ENCODE results near the gene MAPK8. TPM values are rescaled to one million over a fixed set of nuclear protein-coding genes. Genes with fewer than 3 reads are reported as not detected.

MAPK8 gene
- total and polyA plus RNA-seq, 2 of the 4 experiments (the other 2 are of a cell fraction) = 41.5 to 54.7 TPM

DNA sequence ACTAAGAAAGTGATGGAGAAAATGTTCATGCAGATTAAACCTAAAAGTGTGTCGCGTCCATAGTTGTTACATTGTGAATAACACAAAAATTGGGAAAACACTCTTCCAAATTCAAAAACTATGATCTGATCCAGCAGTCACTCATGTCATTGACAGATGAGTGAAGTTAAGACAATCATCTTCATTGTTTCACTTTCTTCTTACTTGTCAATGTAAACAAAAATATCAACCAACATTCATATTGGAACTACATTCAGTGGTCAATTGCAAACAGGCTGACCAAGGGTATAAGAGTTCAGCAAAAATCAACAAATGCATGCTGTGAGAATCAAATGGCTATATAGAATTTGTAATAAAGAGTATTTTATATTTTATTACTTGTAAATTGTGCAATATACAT lies 33.8 kb upstream of the MAPK8 start:
- dilution Hi-C loops (cut with HindIII; ENCODE audit: low sequenced_read_pairs, unreplicated experiment) (no loop called here), in situ Hi-C loops (cut with MboI; ENCODE audit: low sequenced_read_pairs) (no loop called here), intact Hi-C loops (cut with micrococcal nuclease) (loop anchor here (2.0 kb wide), 1 partner anchor 54 kb away; no protein-coding TSS in a partner anchor)
- DNase-seq (no peak), ATAC-seq (ENCODE audit: low read depth) (no peak)
- Histone ChIP-seq H3K4me3 (ENCODE audit: insufficient read depth, low read depth, low read length) (no peak overlapping the region), H3K56ac (ENCODE audit: extremely low read depth, insufficient read depth, low read length) (no peak overlapping the region), H4K91ac (ENCODE audit: insufficient read depth, low read depth, low read length) (no peak overlapping the region), H3K9me1 (ENCODE audit: insufficient read depth, low read length) (no peaks in the 10 kb centered on the region), H3K36me3 (ENCODE audit: control insufficient read depth, insufficient read depth, low read length) (no peaks in the 10 kb centered on the region), H2AK5ac (ENCODE audit: low read depth, low read length) (no peak overlapping the region), H2BK120ac (ENCODE audit: low read depth, low read length) (no peak overlapping the region), H3K14ac (replicated peaks; ENCODE audit: low read depth, low read length) (no peak overlapping the region), H3K9me3 (ENCODE audit: control insufficient read depth, insufficient read depth, low read length) (no peaks in the 10 kb centered on the region), H3K27me3 (ENCODE audit: control insufficient read depth, insufficient read depth, low read length) (peaks cover 34% of the 10 kb centered on the region), H3K4ac (ENCODE audit: low read depth, low read length) (no peak overlapping the region), H4K5ac (ENCODE audit: low read depth, low read length) (no peak overlapping the region), H3K23ac (ENCODE audit: low read depth, low read length) (no peak overlapping the region), H3K18ac (ENCODE audit: low read depth, low read length) (no peak overlapping the region), H3K4me2 (ENCODE audit: low read depth, low read length) (no peak overlapping the region), H4K20me1 (ENCODE audit: insufficient read depth, low read length) (no peaks in the 10 kb centered on the region), H3K9ac (ENCODE audit: low read depth, low read length) (no peak overlapping the region), H2AK9ac (replicated peaks; ENCODE audit: low read depth, low read length, poor library complexity) (no peak overlapping the region), H3K79me1 (ENCODE audit: low read depth in 1 of 2, low read length in 2 of 2) (no peaks in the 10 kb centered on the region), H2BK20ac (ENCODE audit: low read depth, low read length) (no peak overlapping the region), H2BK5ac (ENCODE audit: low read depth, low read length, poor library complexity, severe bottlenecking) (no peak overlapping the region), H4K8ac (ENCODE audit: low read depth in 2 of 2, low read length in 2 of 2) (no peak overlapping the region), H3K4me1 (ENCODE audit: control insufficient read depth, insufficient read depth, low read length) (no peaks in the 10 kb centered on the region), H3K27ac (ENCODE audit: insufficient read depth, low read length) (no peak overlapping the region), H2AFZ (replicated peaks; ENCODE audit: low read length, poor library complexity) (no peak overlapping the region), H2BK15ac (ENCODE audit: low read depth, low read length) (no peak overlapping the region)
- no CpG with 5 or more reads among the region's 2 CpGs for WGBS, 2 experiments (ENCODE audit: extremely low coverage in 2 of 2, insufficient read length in 1 of 2)
- TF ChIP-seq SMC3 (IDR thresholded peaks at IDR 0.05; ENCODE audit: low read depth, low read length) = no peak
- no peak for TF ChIP-seq POLR2A (IDR thresholded peaks at IDR 0.05; ENCODE audit: low read depth, low read length)
- no peak for TF ChIP-seq CEBPB (IDR thresholded peaks at IDR 0.05; ENCODE audit: low read depth, low read length)
- TF ChIP-seq FOS (IDR thresholded peaks at IDR 0.05; ENCODE audit: low read depth, low read length) = no peak
- no peak for TF ChIP-seq NFE2L2 (IDR thresholded peaks at IDR 0.05; ENCODE audit: low read depth, low read length)
- no peak for TF ChIP-seq MAZ (IDR thresholded peaks at IDR 0.05; ENCODE audit: borderline replicate concordance, low read depth, low read length)
- TF ChIP-seq, protein P1, sequence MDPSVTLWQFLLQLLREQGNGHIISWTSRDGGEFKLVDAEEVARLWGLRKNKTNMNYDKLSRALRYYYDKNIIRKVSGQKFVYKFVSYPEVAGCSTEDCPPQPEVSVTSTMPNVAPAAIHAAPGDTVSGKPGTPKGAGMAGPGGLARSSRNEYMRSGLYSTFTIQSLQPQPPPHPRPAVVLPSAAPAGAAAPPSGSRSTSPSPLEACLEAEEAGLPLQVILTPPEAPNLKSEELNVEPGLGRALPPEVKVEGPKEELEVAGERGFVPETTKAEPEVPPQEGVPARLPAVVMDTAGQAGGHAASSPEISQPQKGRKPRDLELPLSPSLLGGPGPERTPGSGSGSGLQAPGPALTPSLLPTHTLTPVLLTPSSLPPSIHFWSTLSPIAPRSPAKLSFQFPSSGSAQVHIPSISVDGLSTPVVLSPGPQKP (IDR thresholded peaks at IDR 0.05; ENCODE audit: borderline replicate concordance, low read depth, low read length) = no peak
- TF ChIP-seq MXI1 (IDR thresholded peaks at IDR 0.05; ENCODE audit: borderline replicate concordance, low read depth, low read length) = no peak
- no TSS peak for BruUV-seq (replicated peaks)
- ChIA-PET CTCF (no interaction called here), POLR2A (ENCODE audit: unreplicated experiment) (no interaction called here)

Data from IMR-90 (cell line).